CD14-positive monocyte (primary cell): ENCODE results near the gene PPA2. TPM values are rescaled to one million over a fixed set of nuclear protein-coding genes. Genes with fewer than 3 reads are reported as not detected.

ENCODE experiments used
- DNase-seq, 3 donors: peaks; one replicate each; pipeline ENCODE4 v3.0.0-alpha.2; 2011 to 2022
- H2AFZ ChIP-seq: 2 replicates; pipeline ENCODE4 v1.6.0; 2012; ENCODE audit warnings: mild to moderate bottlenecking, low read depth, low read length, inconsistent platforms; ENCODE audit not compliant: insufficient read depth, poor library complexity, severe bottlenecking
- H3K27ac ChIP-seq, 2 donors: 1 replicate in 1 of 2; 2 replicates in 1 of 2; pipeline ENCODE4 v1.5.1; 2012 to 2013; ENCODE audit warnings: low read length in 2 of 2, control low read depth in 1 of 2, inconsistent platforms in 1 of 2, low read depth in 1 of 2, mild to moderate bottlenecking in 1 of 2
- H3K27me3 ChIP-seq, 2 donors: one replicate each; pipeline versions ENCODE4 v1.6.0 to v1.6.1; 2011 to 2013; ENCODE audit warnings: low read length in 2 of 2; ENCODE audit not compliant: control insufficient read depth in 2 of 2, insufficient read depth in 2 of 2
- H3K36me3 ChIP-seq, 2 donors: replicated peaks in 1 of 2; 1 replicate in 1 of 2; 2 replicates in 1 of 2; pipeline versions ENCODE4 v1.5.1 to v1.6.1; 2012 to 2013; ENCODE audit warnings: low read length in 2 of 2, control low read depth in 1 of 2, inconsistent platforms in 1 of 2, mild to moderate bottlenecking in 1 of 2; ENCODE audit not compliant: insufficient read depth in 2 of 2, control insufficient read depth in 1 of 2
- H3K4me1 ChIP-seq, 2 donors: 1 replicate in 1 of 2; 2 replicates in 1 of 2; pipeline versions ENCODE4 v1.5.1 to v1.6.1; 2012 to 2013; ENCODE audit warnings: low read length in 2 of 2, control low read depth in 1 of 2, inconsistent platforms in 1 of 2, mild to moderate bottlenecking in 1 of 2, moderate library complexity in 1 of 2; ENCODE audit not compliant: insufficient read depth in 2 of 2, control insufficient read depth in 1 of 2
- H3K4me2 ChIP-seq: replicated peaks from 2 replicates; pipeline ENCODE3; 2012; ENCODE audit warnings: low read length, moderate library complexity, mild to moderate bottlenecking; ENCODE audit not compliant: poor library complexity, severe bottlenecking; ENCODE audit errors: extremely low read depth
- H3K4me3 ChIP-seq, 3 experiments: fragments of 200-600 bp in 1 of 3; sonication (generic) in 1 of 3; replicated peaks in 1 of 3; 1 replicate in 2 of 3; 2 replicates in 1 of 3; pipeline ENCODE4 v1.5.1; 2011 to 2013; ENCODE audit warnings: low read length in 3 of 3, mild to moderate bottlenecking in 3 of 3, control low read depth in 2 of 3, low read depth in 2 of 3, inconsistent platforms in 1 of 3, moderate library complexity in 1 of 3
- H3K79me2 ChIP-seq: 2 replicates; pipeline ENCODE4 v1.6.0; 2012; ENCODE audit warnings: mild to moderate bottlenecking, control low read depth, inconsistent platforms, low read length, moderate library complexity; ENCODE audit not compliant: insufficient read depth
- H3K9ac ChIP-seq: 2 replicates; pipeline ENCODE4 v1.6.0; 2017; ENCODE audit warnings: low read length, mild to moderate bottlenecking; ENCODE audit not compliant: insufficient read depth, poor library complexity, severe bottlenecking
- H3K9me3 ChIP-seq, 2 donors: replicated peaks in 1 of 2; 1 replicate in 1 of 2; 2 replicates in 1 of 2; pipeline versions ENCODE4 v1.5.1 to v1.6.1; 2012 to 2013; ENCODE audit warnings: low read length in 2 of 2, control low read depth in 1 of 2; ENCODE audit not compliant: control insufficient read depth in 1 of 2, insufficient read depth in 1 of 2
- H4K20me1 ChIP-seq: 2 replicates; pipeline ENCODE4 v1.6.0; 2012; ENCODE audit warnings: mild to moderate bottlenecking, low read length, control low read depth, moderate library complexity; ENCODE audit not compliant: insufficient read depth
- H3K27ac Mint-ChIP-seq, 7 donors: one replicate each; pipeline ENCODE4 v1.8.0; 2020; ENCODE audit warnings: mild to moderate bottlenecking in 7 of 7, mixed read lengths in 7 of 7, moderate library complexity in 6 of 7, inconsistent platforms in 2 of 7
- H3K27me3 Mint-ChIP-seq, 3 donors: one replicate each; pipeline ENCODE4 v1.8.0; 2021 to 2022; ENCODE audit warnings: low read depth in 3 of 3, mild to moderate bottlenecking in 3 of 3, mixed read lengths in 3 of 3, moderate library complexity in 3 of 3, inconsistent platforms in 1 of 3
- H3K36me3 Mint-ChIP-seq, 2 donors: one replicate each; pipeline ENCODE4 v1.8.0; 2020; ENCODE audit warnings: mixed read lengths in 2 of 2, inconsistent platforms in 1 of 2, mild to moderate bottlenecking in 1 of 2
- H3K4me1 Mint-ChIP-seq: one replicate; pipeline ENCODE4 v1.8.0; 2020; ENCODE audit warnings: mild to moderate bottlenecking, mixed read lengths
- H3K4me3 Mint-ChIP-seq, 2 donors: one replicate each; pipeline ENCODE4 v1.8.0; 2020; ENCODE audit warnings: mild to moderate bottlenecking in 2 of 2, mixed read lengths in 2 of 2, moderate library complexity in 1 of 2
- H3K9me3 Mint-ChIP-seq, 7 donors: one replicate each; pipeline ENCODE4 v1.8.0; 2020 to 2022; ENCODE audit warnings: mixed read lengths in 7 of 7, mild to moderate bottlenecking in 6 of 7, moderate library complexity in 6 of 7, inconsistent platforms in 2 of 7
- CTCF ChIP-seq: fragments of 200-600 bp; IDR thresholded peaks from one replicate; pipeline ENCODE4 v1.8.0; 2022; ENCODE audit warnings: antibody characterized with exemption, mild to moderate bottlenecking
- WGBS: methylation state at CpG from one replicate; pipeline ENCODE4 v1.1.5; 2013; ENCODE audit warnings: missing lambda C conversion rate; ENCODE audit not compliant: insufficient coverage; 5-methylcytosine and 5-hydroxymethylcytosine counted together
- intact Hi-C, 2 donors: fragments of 100-400 bp; cut with micrococcal nuclease; formaldehyde crosslinking; loops; one replicate each; pipeline versions ENCODE4 v1.15.0 to v1.15.1; 2023
- polyA plus RNA-seq, 3 donors: library from polyadenylated mRNA; depleted of rRNA in 1 of 3; unstranded in 2 of 3; stranded (reverse) in 1 of 3; fragments of 300-500 nt in 2 of 3; fragments of >200 nt in 1 of 3; fragmentation: Illumina TruSeq in 2 of 3; gene quantifications; 1 replicate in 2 of 3; 2 replicates in 1 of 3; pipeline ENCODE4 v1.2.3, GENCODE V29; 2012 to 2021
- small RNA-seq: library from RNA; depleted of rRNA; stranded (forward); fragments of <200 nt; gene quantifications from one replicate; pipeline ENCODE3, GENCODE V24; 2012; ENCODE audit warnings: low read depth; ENCODE audit not compliant: insufficient read length

Gene PPA2
- polyA plus RNA-seq, 3 donors: 24.8 to 128 (median 110) TPM

GRCh38 chr4:105327956-105328355, 145.9 kb downstream of the PPA2 start:
- H2AFZ ChIP-seq: no peak overlapping the region
- H3K27me3 Mint-ChIP-seq: no peaks in the 10 kb centered on the region
- DNase-seq: no peak
- H3K9me3 ChIP-seq: no peaks in the 10 kb centered on the region
- H3K27ac ChIP-seq: no peak overlapping the region
- no peaks in the 10 kb centered on the region for H3K4me1 ChIP-seq
- H3K27ac Mint-ChIP-seq: no peak overlapping the region
- H4K20me1 ChIP-seq: no peaks in the 10 kb centered on the region
- H3K4me3 Mint-ChIP-seq: no peak overlapping the region
- no peak overlapping the region for H3K4me2 ChIP-seq
- no peaks in the 10 kb centered on the region for H3K36me3 ChIP-seq
- no peak overlapping the region for H3K9ac ChIP-seq
- no peaks in the 10 kb centered on the region for H3K79me2 ChIP-seq
- intact Hi-C loops: no loop called here
- H3K4me1 Mint-ChIP-seq: peaks cover 6% of the 10 kb centered on the region
- no peaks in the 10 kb centered on the region for H3K36me3 Mint-ChIP-seq
- H3K9me3 Mint-ChIP-seq: peaks cover 0 to 4% (median 0%) of the 10 kb centered on the region in 7 donors
- no peak for TF ChIP-seq CTCF
- no peak overlapping the region for H3K4me3 ChIP-seq
- H3K27me3 ChIP-seq: no peaks in the 10 kb centered on the region

GRCh38 chr4:105327222-105327621, 146.6 kb downstream of the PPA2 start:
- H3K36me3 Mint-ChIP-seq: no peaks in the 10 kb centered on the region
- Histone ChIP-seq H3K9ac (no peak overlapping the region), H3K27me3 (no peaks in the 10 kb centered on the region), H2AFZ (no peak overlapping the region), H3K4me3 (no peak overlapping the region), H3K4me2 (no peak overlapping the region), H3K27ac (no peak overlapping the region), H3K36me3 (no peaks in the 10 kb centered on the region), H3K79me2 (no peaks in the 10 kb centered on the region), H3K9me3 (no peaks in the 10 kb centered on the region), H4K20me1 (no peaks in the 10 kb centered on the region), H3K4me1 (no peaks in the 10 kb centered on the region)
- no peaks in the 10 kb centered on the region for H3K27me3 Mint-ChIP-seq
- H3K9me3 Mint-ChIP-seq: peaks cover 0 to 7% (median 2%) of the 10 kb centered on the region in 7 donors
- intact Hi-C loops: no loop called here
- peaks cover 6% of the 10 kb centered on the region for H3K4me1 Mint-ChIP-seq
- 100% methylated on average over 2 of the region's 2 CpGs for WGBS
- no peak for DNase-seq
- no peak overlapping the region for H3K4me3 Mint-ChIP-seq
- no peak overlapping the region for H3K27ac Mint-ChIP-seq
- TF ChIP-seq CTCF: no peak

Small RNA genes lying within 50 kb of the gene (small RNA-seq; reads per million reads assigned to genes)
- gene RNU6-553P: not detected

Other genes starting within 250 kb of the PPA2 start
- gene ARHGEF38, start 78.6 kb upstream of the PPA2 start, polyA plus RNA-seq: not detected
- gene INTS12, start 234.6 kb upstream of the PPA2 start, polyA plus RNA-seq: 10 to 100 TPM; 12.0 to 22.9 (median 18.1) TPM
- gene GSTCD, start 234.7 kb upstream of the PPA2 start, polyA plus RNA-seq: 1 to 10 TPM in 2 of 3 donors, under 1 TPM in 1; 0.93 to 1.5 (median 1.2) TPM